SJCRH30 (cell line): ENCODE data around the gene FTH1. TPM values are rescaled to one million over a fixed set of nuclear protein-coding genes. Genes with fewer than 3 reads are reported as not detected.

Experiments used
- total RNA-seq: library from RNA; depleted of rRNA; stranded (reverse); fragments of >200 nt; shearing (Covaris generic); gene quantifications from 2 replicates; pipeline ENCODE4 v1.2.3, GENCODE V29; 2014; rRNA removed

Gene FTH1
- total RNA-seq, 1 experiment from 2014 or later, result 357 TPM

Other genes with a start within 250 kb of the FTH1 start
- 0.02 and 0.05 TPM in 2 replicates for gene MYRF, start 215.0 kb downstream of the FTH1 start, total RNA-seq
- 95.5 and 123 TPM in 2 replicates for gene TMEM258, start 175.0 kb downstream of the FTH1 start, total RNA-seq
- gene FEN1, start 174.7 kb downstream of the FTH1 start, total RNA-seq, result 87.3 and 92.0 TPM in 2 replicates
- gene FADS1, start 150.6 kb downstream of the FTH1 start, total RNA-seq, result 94.6 and 105 TPM in 2 replicates
- gene FADS2, start 139.3 kb downstream of the FTH1 start, total RNA-seq, result 13.3 and 14.2 TPM in 2 replicates
- 40.5 and 42.1 TPM in 2 replicates for gene FADS3, start 76.1 kb downstream of the FTH1 start, total RNA-seq
- 0.53 and 0.77 TPM in 2 replicates for gene RAB3IL1, start 50.1 kb downstream of the FTH1 start, total RNA-seq
- gene BEST1, start 17.3 kb downstream of the FTH1 start, total RNA-seq, result 0.05 and 0.26 TPM in 2 replicates
- 111 and 118 TPM in 2 replicates for gene INCENP, start 156.4 kb upstream of the FTH1 start, total RNA-seq
- not detected in 2 replicates for gene SCGB1D1, start 222.6 kb upstream of the FTH1 start, total RNA-seq
- gene SCGB2A1, start 241.0 kb upstream of the FTH1 start, total RNA-seq, result not detected in 2 replicates